Endothelial cell of umbilical vein (primary cell): Measurements from ENCODE around the gene GNB5. TPM values are rescaled to one million over a fixed set of nuclear protein-coding genes. Genes with fewer than 3 reads are reported as not detected.

ENCODE experiments used
- BruUV-seq: library from RNA; stranded (reverse); fragments of 400-500 nt; replicated peaks from 2 replicates; lab custom pipeline; 2021; lab: Mats Ljungman, UMichigan
- CTCF ChIA-PET: fragments of 300-600, 350-600 bp; sonication (Branson Sonifier 250); formaldehyde crosslinking; loops from one replicate; lab custom pipeline; 2021; ENCODE audit warnings: antibody characterized with exemption, inconsistent platforms; lab: Charles Lee
- POLR2A ChIA-PET: fragments of 300-600, 350-600 bp; sonication (Branson Sonifier 250); formaldehyde crosslinking; loops from one replicate; lab custom pipeline; 2021; ENCODE audit warnings: antibody characterized with exemption, inconsistent platforms; lab: Charles Lee
- DNase-seq: peaks from one replicate; pipeline ENCODE4 v3.0.0-alpha.2; 2011; ENCODE audit warnings: low read depth, low spot score
- FAIRE-seq: peaks from 2 replicates; lab custom pipeline; 2011; peaks lifted over from hg19 to GRCh38; lab: Jason Lieb, UNC
- H2AFZ ChIP-seq: 2 replicates; pipeline ENCODE4 v1.6.0; 2012; ENCODE audit warnings: low read depth, low read length, control low read depth, inconsistent platforms
- H3K27ac ChIP-seq: 2 replicates; pipeline ENCODE4 v1.5.1; 2011; ENCODE audit warnings: low read depth, mild to moderate bottlenecking, control low read depth, low read length, moderate library complexity; ENCODE audit not compliant: insufficient read depth
- H3K27me3 ChIP-seq, 2 experiments: 2 replicates each; pipeline versions ENCODE4 v1.6.0 to v1.6.1; 2011; ENCODE audit warnings: low read length in 2 of 2, mixed read lengths in 1 of 2; ENCODE audit not compliant: control insufficient read depth in 2 of 2, insufficient read depth in 2 of 2
- H3K36me3 ChIP-seq, 2 experiments: 2 replicates in 1 of 2; 3 replicates in 1 of 2; pipeline ENCODE4 v1.5.1; 2011; ENCODE audit warnings: low read length in 2 of 2, mild to moderate bottlenecking in 1 of 2, moderate library complexity in 1 of 2; ENCODE audit not compliant: control insufficient read depth in 2 of 2, insufficient read depth in 2 of 2; ENCODE audit errors: extremely low read depth in 1 of 2
- H3K4me1 ChIP-seq: 3 replicates; pipeline ENCODE4 v1.5.1; 2011; ENCODE audit warnings: mild to moderate bottlenecking, low read length; ENCODE audit not compliant: control insufficient read depth, insufficient read depth; ENCODE audit errors: extremely low read depth
- H3K4me2 ChIP-seq: 2 replicates; pipeline ENCODE4 v1.6.1; 2011; ENCODE audit warnings: low read length, control low read depth, mixed read lengths; ENCODE audit not compliant: insufficient read depth
- H3K4me3 ChIP-seq, 3 experiments: fragments of 200-600 bp in 1 of 3; sonication (generic), shearing (Covaris generic) in 1 of 3; replicated peaks in 1 of 3; 2 replicates each; pipeline ENCODE4 v1.5.1; 2011 to 2016; ENCODE audit warnings: control low read depth in 3 of 3, low read length in 3 of 3, mild to moderate bottlenecking in 2 of 3, inconsistent platforms in 1 of 3, low read depth in 1 of 3, moderate library complexity in 1 of 3; ENCODE audit not compliant: insufficient read depth in 1 of 3
- H3K79me2 ChIP-seq: 2 replicates; pipeline ENCODE4 v1.6.0; 2012; ENCODE audit warnings: low read length, inconsistent platforms; ENCODE audit not compliant: control insufficient read depth, insufficient read depth
- H3K9ac ChIP-seq: replicated peaks from 2 replicates; pipeline ENCODE3; 2011; ENCODE audit warnings: low read length, control low read depth; ENCODE audit not compliant: insufficient read depth; ENCODE audit errors: extremely low read depth
- H3K9me1 ChIP-seq: replicated peaks from 3 replicates; pipeline ENCODE4 v1.6.0; 2011; ENCODE audit warnings: mild to moderate bottlenecking, low read length; ENCODE audit not compliant: control insufficient read depth, insufficient read depth; ENCODE audit errors: extremely low read depth
- H3K9me3 ChIP-seq: replicated peaks from 2 replicates; pipeline ENCODE4 v1.5.1; 2012; ENCODE audit warnings: low read length, inconsistent platforms; ENCODE audit not compliant: control insufficient read depth, insufficient read depth
- H4K20me1 ChIP-seq: replicated peaks from 2 replicates; pipeline ENCODE3; 2011; ENCODE audit warnings: mild to moderate bottlenecking, low read length; ENCODE audit not compliant: control insufficient read depth, insufficient read depth; ENCODE audit errors: extremely low read depth
- CTCF ChIP-seq, 2 donors: IDR thresholded peaks; 1 replicate in 1 of 2; 2 replicates in 1 of 2; pipeline ENCODE4 v1.5.1; 2011; ENCODE audit warnings: low read length in 2 of 2, mild to moderate bottlenecking in 2 of 2, moderate library complexity in 2 of 2, control low read depth in 1 of 2, inconsistent platforms in 1 of 2, low read depth in 1 of 2; ENCODE audit not compliant: insufficient read depth in 1 of 2; ENCODE audit errors: extremely low read depth in 1 of 2
- EZH2 ChIP-seq: IDR thresholded peaks from 2 replicates; pipeline ENCODE4 v1.6.1; 2012; ENCODE audit warnings: borderline replicate concordance, low read depth, mild to moderate bottlenecking, moderate library complexity, low read length, inconsistent platforms; ENCODE audit not compliant: severe bottlenecking
- FOS ChIP-seq: IDR thresholded peaks from 2 replicates; pipeline ENCODE4 v1.6.1; 2011; ENCODE audit warnings: mild to moderate bottlenecking, low read length, moderate library complexity, borderline replicate concordance; ENCODE audit not compliant: insufficient read depth
- GATA2 ChIP-seq: IDR thresholded peaks from 2 replicates; pipeline ENCODE4 v1.7.0; 2011; ENCODE audit warnings: low read depth, mild to moderate bottlenecking, moderate library complexity, mixed read lengths, low read length; ENCODE audit not compliant: insufficient read length, insufficient read depth
- JUN ChIP-seq: IDR thresholded peaks from 2 replicates; pipeline ENCODE4 v1.6.1; 2011; ENCODE audit warnings: borderline replicate concordance, low read depth; ENCODE audit not compliant: insufficient read length, insufficient read depth
- MAX ChIP-seq: IDR thresholded peaks from 2 replicates; pipeline ENCODE4 v1.6.1; 2011; ENCODE audit not compliant: insufficient read depth, insufficient read length
- MYC ChIP-seq: IDR thresholded peaks from one replicate; pipeline ENCODE4 v1.6.1; 2011; ENCODE audit warnings: mild to moderate bottlenecking, low read depth, low read length
- POLR2A ChIP-seq: IDR thresholded peaks from 2 replicates; pipeline ENCODE4 v1.6.1; 2012; ENCODE audit warnings: low read depth, mild to moderate bottlenecking, control low read depth, low read length
- POLR2AphosphoS5 ChIP-seq: IDR thresholded peaks from 2 replicates; pipeline ENCODE4 v1.6.1; 2012; ENCODE audit warnings: low read depth, mild to moderate bottlenecking, control low read depth, low read length, moderate library complexity; ENCODE audit not compliant: insufficient read depth
- dilution Hi-C: fragments of 300-500 bp; cut with MboI; formaldehyde crosslinking; loops from one replicate; pipeline ENCODE4 v1.15.0; 2019; ENCODE audit warnings: low sequenced_read_pairs; ENCODE audit not compliant: extremely low pct_ligation_motif_present
- intact Hi-C: fragments of 100-400 bp; cut with micrococcal nuclease; formaldehyde crosslinking; loops from one replicate; pipeline ENCODE4 v1.10.0; 2022
- polyA plus RNA-seq, 4 experiments: library from polyadenylated mRNA; depleted of rRNA in 3 of 4; stranded (reverse) in 3 of 4; unstranded in 1 of 4; fragments of >200 nt; gene quantifications; 2 replicates each; pipeline versions ENCODE4 v1.2.1 to v1.2.3, GENCODE V29; 2011 to 2012; ENCODE audit warnings: missing spikeins in 1 of 4
- total RNA-seq: library from RNA; stranded (reverse); gene quantifications from 2 replicates; pipeline ENCODE4 v1.2.3, GENCODE V29; 2021

The GNB5 gene
- total and polyA plus RNA-seq, 2 donors (not counting 3 experiments of a cell fraction or from before 2014, with no cell fraction given) = 15.6 to 16.8 TPM

GRCh38 chr15:52199271-52199670, 8.1 kb upstream of the GNB5 start:
- no TSS peak for BruUV-seq
- Histone ChIP-seq H3K9me3 (no peaks in the 10 kb centered on the region), H3K27me3 (peaks cover 0 to 2% of the 10 kb centered on the region in 2 experiments), H4K20me1 (no peaks in the 10 kb centered on the region), H3K4me2 (no peak overlapping the region), H3K9ac (no peak overlapping the region), H3K4me1 (no peaks in the 10 kb centered on the region), H3K27ac (no peak overlapping the region), H3K9me1 (no peaks in the 10 kb centered on the region), H2AFZ (no peak overlapping the region), H3K4me3 (no peak overlapping the region), H3K79me2 (no peaks in the 10 kb centered on the region), H3K36me3 (no peaks in the 10 kb centered on the region)
- intact Hi-C loops = no loop called here
- dilution Hi-C loops = no loop called here
- TF ChIP-seq POLR2AphosphoS5 (no peak), MAX (no peak), CTCF (IDR thresholded peaks at IDR 0.05; ENCODE audit: extremely low read depth in 1 of 2, insufficient read depth in 1 of 2, low read depth in 1 of 2, low read length in 2 of 2) (no peak), JUN (no peak), FOS (no peak), MYC (no peak), EZH2 (no peak), GATA2 (no peak), POLR2A (no peak)
- no peak for FAIRE-seq
- ChIA-PET CTCF (interaction anchor here (1.0 to 2.7 kb wide), 5 partner anchors 9 to 446 kb away, joined by 3 to 13 read pairs (median 5); no protein-coding TSS in a partner anchor), POLR2A (interaction anchor here (0.6 kb wide), 1 partner anchor 54 kb away, joined by 3 read pairs; no protein-coding TSS in a partner anchor)
- no peak for DNase-seq
